PC-9 (cell line): Measurements from ENCODE around the gene ATP4B.

Experiments used
- EZH2 ChIP-seq: fragments of 200-600 bp; sonication (generic); IDR thresholded peaks from 2 replicates; pipeline ENCODE4 v1.8.0; 2017; ENCODE audit warnings: antibody characterized with exemption, low read depth
- TF ChIP-seq, protein P1 (sequence below): fragments of 200-600 bp; sonication (generic); conservative IDR thresholded peaks from 2 replicates; pipeline ENCODE4 v1.6.1; 2017; ENCODE audit warnings: mixed run types, antibody characterized with exemption, mild to moderate bottlenecking, moderate library complexity

DNA sequence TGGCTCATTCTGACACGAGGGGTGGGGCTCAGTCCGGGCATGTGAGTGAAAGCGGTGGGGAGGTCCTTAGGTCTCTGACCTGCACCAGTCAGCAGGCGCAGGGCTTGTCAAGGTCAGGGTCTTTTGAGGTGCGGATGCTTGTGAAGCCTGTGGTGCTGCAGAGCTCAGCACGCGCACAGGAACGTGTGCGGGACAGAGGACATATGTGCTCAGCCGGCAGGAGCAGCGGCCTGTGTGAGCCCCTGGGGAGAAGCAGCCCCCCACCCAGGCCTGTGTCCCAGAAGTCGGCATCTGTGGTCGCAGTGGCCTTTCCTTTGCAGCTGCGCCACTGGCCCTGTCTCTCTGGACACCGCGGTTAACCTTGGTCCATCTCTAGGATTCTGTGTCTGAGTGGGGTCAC, 30.9 kb downstream of the ATP4B start:
- TF ChIP-seq, protein P1, sequence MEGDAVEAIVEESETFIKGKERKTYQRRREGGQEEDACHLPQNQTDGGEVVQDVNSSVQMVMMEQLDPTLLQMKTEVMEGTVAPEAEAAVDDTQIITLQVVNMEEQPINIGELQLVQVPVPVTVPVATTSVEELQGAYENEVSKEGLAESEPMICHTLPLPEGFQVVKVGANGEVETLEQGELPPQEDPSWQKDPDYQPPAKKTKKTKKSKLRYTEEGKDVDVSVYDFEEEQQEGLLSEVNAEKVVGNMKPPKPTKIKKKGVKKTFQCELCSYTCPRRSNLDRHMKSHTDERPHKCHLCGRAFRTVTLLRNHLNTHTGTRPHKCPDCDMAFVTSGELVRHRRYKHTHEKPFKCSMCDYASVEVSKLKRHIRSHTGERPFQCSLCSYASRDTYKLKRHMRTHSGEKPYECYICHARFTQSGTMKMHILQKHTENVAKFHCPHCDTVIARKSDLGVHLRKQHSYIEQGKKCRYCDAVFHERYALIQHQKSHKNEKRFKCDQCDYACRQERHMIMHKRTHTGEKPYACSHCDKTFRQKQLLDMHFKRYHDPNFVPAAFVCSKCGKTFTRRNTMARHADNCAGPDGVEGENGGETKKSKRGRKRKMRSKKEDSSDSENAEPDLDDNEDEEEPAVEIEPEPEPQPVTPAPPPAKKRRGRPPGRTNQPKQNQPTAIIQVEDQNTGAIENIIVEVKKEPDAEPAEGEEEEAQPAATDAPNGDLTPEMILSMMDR, result no peak
- no peak for TF ChIP-seq EZH2
